K562 (cell line): ENCODE results near the gene FBXL2. TPM values are rescaled to one million over a fixed set of nuclear protein-coding genes. Genes with fewer than 3 reads are reported as not detected.

Experiments used
- ATAC-seq: fragments of 200-7000 bp; cut with Tn5 transposase; 3 replicates; pipeline ENCODE4 v1.9.1; 2020; ENCODE audit warnings: moderate library complexity
- BruUV-seq: library from RNA; stranded (reverse); fragments of 400-500 nt; replicated peaks from 2 replicates; lab custom pipeline; 2021; lab: Mats Ljungman, UMichigan
- CTCF ChIA-PET: fragments of 300-600 bp; formaldehyde crosslinking; extraction: SDS; loops from one replicate; lab custom pipeline; 2021; ENCODE audit warnings: low intra/inter-chr PET ratio; lab: Yijun Ruan, JAX
- POLR2A ChIA-PET: fragments of 300-600, 350-650 bp; sonication (Branson Sonifier 250); formaldehyde crosslinking; extraction: SDS; loops from one replicate; lab custom pipeline; 2021; ENCODE audit warnings: antibody characterized with exemption, inconsistent platforms; lab: Yijun Ruan, JAX
- DNase-seq, 4 experiments: peaks; one replicate each; pipeline versions ENCODE4 v3.0.0 to v3.0.0-alpha.2; 2011 to 2018; ENCODE audit warnings: low spot score in 3 of 4, mixed read lengths in 3 of 4; ENCODE audit errors: extremely low read depth in 1 of 4
- FAIRE-seq: peaks from 2 replicates; lab custom pipeline; 2011; peaks lifted over from hg19 to GRCh38; lab: Jason Lieb, UNC
- H2AFZ ChIP-seq: 2 replicates; pipeline ENCODE4 v1.6.0; 2011; ENCODE audit warnings: low read depth, low read length, control low read depth, inconsistent platforms
- H3K27ac ChIP-seq: fragments of 200-600 bp; 3 replicates; pipeline ENCODE4 v1.8.0; 2011; ENCODE audit warnings: low read depth, mild to moderate bottlenecking, control low read depth, inconsistent platforms, low read length, moderate library complexity, mixed read lengths; ENCODE audit errors: extremely low read depth
- H3K27me3 ChIP-seq, 2 experiments: fragments of 300-600 bp in 1 of 2; 2 replicates in 1 of 2; 3 replicates in 1 of 2; pipeline versions ENCODE4 v1.6.0 to v1.8.0; 2011; ENCODE audit warnings: inconsistent platforms in 2 of 2, low read length in 2 of 2, mild to moderate bottlenecking in 1 of 2, mixed read lengths in 1 of 2, moderate library complexity in 1 of 2; ENCODE audit not compliant: control insufficient read depth in 2 of 2, insufficient read depth in 2 of 2
- H3K36me3 ChIP-seq: fragments of 300-600 bp; 3 replicates; pipeline ENCODE4 v1.8.0; 2011; ENCODE audit warnings: mild to moderate bottlenecking, low read length, inconsistent platforms; ENCODE audit not compliant: control insufficient read depth, insufficient read depth
- H3K4me1 ChIP-seq, 2 experiments: fragments of 200-600 bp in 1 of 2; replicated peaks in 1 of 2; 2 replicates in 1 of 2; 3 replicates in 1 of 2; pipeline versions ENCODE4 v1.5.1 to v1.8.0; 2011; ENCODE audit warnings: inconsistent platforms in 2 of 2, low read length in 2 of 2, mild to moderate bottlenecking in 1 of 2, mixed read lengths in 1 of 2, moderate library complexity in 1 of 2; ENCODE audit not compliant: control insufficient read depth in 2 of 2, insufficient read depth in 2 of 2
- H3K4me2 ChIP-seq: 2 replicates; pipeline ENCODE4 v1.6.1; 2011; ENCODE audit warnings: low read length, control low read depth, inconsistent platforms, mixed read lengths; ENCODE audit not compliant: insufficient read depth
- H3K4me3 ChIP-seq: fragments of 200-600 bp; sonication (generic), shearing (Covaris generic); 2 replicates; pipeline ENCODE4 v1.5.1; 2016; ENCODE audit warnings: control low read depth, inconsistent platforms
- H3K79me2 ChIP-seq: fragments of 200-600 bp; 3 replicates; pipeline ENCODE4 v1.8.0; 2011; ENCODE audit warnings: low read length, inconsistent platforms; ENCODE audit not compliant: control insufficient read depth, insufficient read depth
- H3K9ac ChIP-seq, 2 experiments: 2 replicates each; pipeline versions ENCODE4 v1.6.0 to v1.6.1; 2011; ENCODE audit warnings: low read depth in 2 of 2, low read length in 2 of 2, control low read depth in 1 of 2, inconsistent platforms in 1 of 2, mild to moderate bottlenecking in 1 of 2, mixed read lengths in 1 of 2; ENCODE audit not compliant: insufficient read depth in 1 of 2
- H3K9me1 ChIP-seq: one replicate; pipeline ENCODE4 v1.6.0; 2011; ENCODE audit warnings: inconsistent platforms, mild to moderate bottlenecking, low read length, moderate library complexity; ENCODE audit not compliant: control insufficient read depth, insufficient read depth
- H3K9me3 ChIP-seq: replicated peaks from 2 replicates; pipeline ENCODE4 v1.5.1; 2011; ENCODE audit warnings: low read depth, low read length, inconsistent platforms; ENCODE audit not compliant: control insufficient read depth, insufficient read depth
- H4K20me1 ChIP-seq: replicated peaks from 2 replicates; pipeline ENCODE4 v1.6.1; 2011; ENCODE audit warnings: low read length, inconsistent platforms, mixed read lengths; ENCODE audit not compliant: control insufficient read depth, insufficient read depth
- ARNT ChIP-seq, 2 experiments: fragments of 450-650 bp; IDR thresholded peaks; 2 replicates each; pipeline ENCODE4 v1.6.1; 2016; ENCODE audit warnings: mild to moderate bottlenecking in 1 of 2
- ATF1 ChIP-seq, 2 experiments: fragments of 450-650 bp in 1 of 2; IDR thresholded peaks; 2 replicates each; pipeline ENCODE4 v1.6.1; 2016; ENCODE audit warnings: missing compliant biosample characterization in 1 of 2, missing genetic modification characterization in 1 of 2
- ATF3 ChIP-seq, 2 experiments: fragments of 450-650 bp in 1 of 2; sonication (generic) in 1 of 2; formaldehyde crosslinking in 1 of 2; IDR thresholded peaks in 1 of 2; conservative IDR thresholded peaks in 1 of 2; 2 replicates each; pipeline versions ENCODE4 v1.6.1 to v1.8.1; 2016 to 2023; ENCODE audit warnings: mild to moderate bottlenecking in 2 of 2, moderate library complexity in 2 of 2, inconsistent platforms in 1 of 2, missing genetic modification reagents in 1 of 2
- CXXC5 ChIP-seq: fragments of 250-450 bp; sonication (Bioruptor Pico); IDR thresholded peaks from 2 replicates; pipeline ENCODE4 v1.8.0; 2022; ENCODE audit warnings: inconsistent platforms, mild to moderate bottlenecking, moderate library complexity
- E4F1 ChIP-seq: fragments of 250-450 bp; sonication (Bioruptor Pico); IDR thresholded peaks from 2 replicates; pipeline ENCODE4 v1.5.0; 2021; ENCODE audit warnings: mild to moderate bottlenecking, borderline replicate concordance
- EHMT2 ChIP-seq: fragments of 450-650 bp; IDR thresholded peaks from 2 replicates; pipeline ENCODE4 v1.6.1; 2018; ENCODE audit warnings: antibody characterized with exemption
- FOXA3 ChIP-seq, 2 experiments: fragments of 450-650 bp in 1 of 2; sonication (generic) in 1 of 2; formaldehyde crosslinking; IDR thresholded peaks in 1 of 2; conservative IDR thresholded peaks in 1 of 2; 2 replicates each; pipeline versions ENCODE4 v1.4.0 to v1.8.0; 2020 to 2022; ENCODE audit warnings: mild to moderate bottlenecking in 2 of 2, missing genetic modification reagents in 1 of 2
- SMAD1 ChIP-seq: fragments of 150-350 bp; IDR thresholded peaks from 2 replicates; pipeline ENCODE4 v1.6.1; 2014; ENCODE audit warnings: low read length, low read depth; ENCODE audit not compliant: partially characterized antibody
- STAT6 ChIP-seq: sonication (generic); formaldehyde crosslinking; IDR thresholded peaks from 2 replicates; pipeline ENCODE4 v1.8.1; 2023; ENCODE audit warnings: mild to moderate bottlenecking, missing genetic modification reagents
- ZNF830 ChIP-seq: fragments of 250-450 bp; sonication (Bioruptor Pico); IDR thresholded peaks from 2 replicates; pipeline ENCODE4 v1.5.0; 2021; ENCODE audit warnings: mild to moderate bottlenecking
- WGBS: fragments of 100-300 bp; shearing (Covaris generic); methylation state at CpG from one replicate; pipeline ENCODE4 v1.1.6; 2016; ENCODE audit warnings: low coverage, mixed read lengths; ENCODE audit not compliant: insufficient coverage; ENCODE audit errors: missing lambda C conversion rate; 5-methylcytosine and 5-hydroxymethylcytosine counted together
- in situ Hi-C: fragments of 300-500 bp; cut with MboI; formaldehyde crosslinking; loops from 4 replicates; pipeline ENCODE4 v1.15.0; 2018; ENCODE audit warnings: inconsistent platforms, mixed read lengths
- intact Hi-C: fragments of 100-400 bp; cut with micrococcal nuclease; formaldehyde crosslinking; loops from 2 replicates; pipeline ENCODE4 v1.14.2; 2022
- polyA plus RNA-seq, 8 experiments: library from polyadenylated mRNA; depleted of rRNA in 4 of 8; stranded (reverse) in 5 of 8; unstranded in 3 of 8; fragments of >200 nt; fragmentation: Nextera tagmentation in 2 of 8; fragmentation: Illumina TruSeq in 1 of 8; extraction: Ambion mirVana in 2 of 8; extraction: Trizol in 1 of 8; gene quantifications; 2 replicates each; pipeline versions ENCODE4 v1.2.1 to v1.2.3, GENCODE V29; 2011 to 2014; ENCODE audit warnings: inconsistent platforms in 1 of 8, missing spikeins in 1 of 8
- total RNA-seq, 7 experiments: library from RNA; depleted of rRNA in 6 of 7; stranded (reverse); fragments of >200 nt in 6 of 7; fragmentation: Illumina TruSeq in 2 of 7; extraction: Trizol in 2 of 7; gene quantifications; 2 replicates each; pipeline versions ENCODE4 v1.2.1 to v1.2.3, GENCODE V29; 2011 to 2021; ENCODE audit warnings: low replicate concordance in 1 of 7

The FBXL2 gene
- total and polyA plus RNA-seq, 9 of the 15 experiments (the other 6 are each of a cell fraction or from before 2014, with no cell fraction given): 1.3 to 6.9 (median 1.9) TPM

GRCh38 chr3:33373082-33373437 lies 95.8 kb downstream of the FBXL2 start:
- H3K4me2 ChIP-seq: no peak overlapping the region; the same call in 1 of the 2 replicates

More at GRCh38 chr3:33373082-33373437, 95.8 kb downstream of the FBXL2 start:
- Histone ChIP-seq H3K9me3 (no peaks in the 10 kb centered on the region), H3K36me3 (no peaks in the 10 kb centered on the region), H3K79me2 (no peaks in the 10 kb centered on the region), H3K4me1 (no peaks in the 10 kb centered on the region; a peak in 2 of 5 replicates), H2AFZ (peak overlapping the region; percentile 23), H3K9ac (no peak overlapping the region), H4K20me1 (no peaks in the 10 kb centered on the region), H3K27me3 (no peaks in the 10 kb centered on the region), H3K4me3 (no peak overlapping the region), H3K9me1 (no peaks in the 10 kb centered on the region), H3K27ac (no peak overlapping the region)
- in situ Hi-C loops (loop anchor here (5.0 to 10.0 kb wide), 2 partner anchors 241 to 418 kb away; partner anchors contain the start of gene CCR4), intact Hi-C loops (loop anchor here (1.0 to 5.0 kb wide), 2 partner anchors 116 to 426 kb away; no protein-coding TSS in a partner anchor)
- CTCF ChIA-PET: interaction anchor here (0.6 to 3.2 kb wide), 4 partner anchors 241 to 681 kb away, joined by 4 to 50 read pairs (median 8); no protein-coding TSS in a partner anchor
- ATAC-seq (no peak; the same call in 2 of the 3 replicates), DNase-seq (no peak), FAIRE-seq (no peak)
- BruUV-seq: no TSS peak
- WGBS: 29% methylated on average over 6 of the region's 6 CpGs
- TF ChIP-seq ATF3 (IDR thresholded peaks at IDR 0.05) (no peak), ATF3 (CRISPR knock-in tag; conservative IDR thresholded peaks at IDR 0.05) (0 out of 2 replicates have a peak, but pooled peaks have one; percentile 7), STAT6 (CRISPR knock-in tag) (no peak), ATF1 (CRISPR knock-in tag; IDR thresholded peaks at IDR 0.05) (no peak), ATF1 (tag; IDR thresholded peaks at IDR 0.05) (peak; percentile 3; the same call in 1 of the 2 replicates), ZNF830 (CRISPR knock-in tag) (no peak), SMAD1 (no peak), CXXC5 (CRISPR knock-in tag) (no peak), E4F1 (no peak), FOXA3 (CRISPR knock-in tag; conservative IDR thresholded peaks at IDR 0.05 in 1 of 2, IDR thresholded peaks at IDR 0.05 in 1 of 2) (0 out of 4 replicates have a peak, but pooled peaks of 1 of the 2 experiments have one; percentile 23), ARNT (IDR thresholded peaks at IDR 0.05) (peak in 1 of 2 experiments; percentile 8; a peak in 1 of 4 replicates), EHMT2 (no peak)
- POLR2A ChIA-PET: interaction anchor here (0.5 to 2.8 kb wide), 14 partner anchors 9 to 426 kb away, joined by 3 to 14 read pairs (median 4); no protein-coding TSS in a partner anchor
